WI38 (cell line): ENCODE results near the gene TCERG1L.

Experiments used
- H3K4me3 ChIP-seq: 2 replicates; pipeline ENCODE4 v1.5.1; 2011; ENCODE audit warnings: low read depth, mild to moderate bottlenecking, control low read depth, low read length
- TF ChIP-seq, protein P1 (sequence below): IDR thresholded peaks from 2 replicates; pipeline ENCODE4 v1.5.1; 2012; ENCODE audit warnings: low read depth, mild to moderate bottlenecking, control low read depth, low read length

The TCERG1L gene

GRCh38 chr10:131250454-131251145, 60.9 kb downstream of the TCERG1L start:
- no peak overlapping the region for H3K4me3 ChIP-seq

DNA sequence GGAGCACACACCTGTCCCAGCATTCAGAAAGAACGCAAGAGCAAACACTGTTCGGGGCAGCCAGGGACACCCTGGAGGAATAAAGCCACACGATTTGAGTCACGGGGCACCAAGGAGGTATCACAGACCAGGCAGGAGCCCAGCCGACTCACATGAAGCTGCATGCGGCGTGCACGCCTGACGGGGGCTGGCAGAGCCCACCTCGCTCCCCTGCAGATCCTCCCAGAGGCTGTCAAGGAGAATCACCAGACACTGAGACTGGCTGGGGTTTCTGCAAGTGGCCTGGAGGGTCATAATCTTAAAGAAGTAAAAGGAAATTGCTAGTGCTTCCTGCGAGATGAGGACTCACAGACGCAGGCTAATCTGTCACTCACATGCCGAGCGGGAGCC, 61.6 kb downstream of the TCERG1L start:
- TF ChIP-seq, protein P1, sequence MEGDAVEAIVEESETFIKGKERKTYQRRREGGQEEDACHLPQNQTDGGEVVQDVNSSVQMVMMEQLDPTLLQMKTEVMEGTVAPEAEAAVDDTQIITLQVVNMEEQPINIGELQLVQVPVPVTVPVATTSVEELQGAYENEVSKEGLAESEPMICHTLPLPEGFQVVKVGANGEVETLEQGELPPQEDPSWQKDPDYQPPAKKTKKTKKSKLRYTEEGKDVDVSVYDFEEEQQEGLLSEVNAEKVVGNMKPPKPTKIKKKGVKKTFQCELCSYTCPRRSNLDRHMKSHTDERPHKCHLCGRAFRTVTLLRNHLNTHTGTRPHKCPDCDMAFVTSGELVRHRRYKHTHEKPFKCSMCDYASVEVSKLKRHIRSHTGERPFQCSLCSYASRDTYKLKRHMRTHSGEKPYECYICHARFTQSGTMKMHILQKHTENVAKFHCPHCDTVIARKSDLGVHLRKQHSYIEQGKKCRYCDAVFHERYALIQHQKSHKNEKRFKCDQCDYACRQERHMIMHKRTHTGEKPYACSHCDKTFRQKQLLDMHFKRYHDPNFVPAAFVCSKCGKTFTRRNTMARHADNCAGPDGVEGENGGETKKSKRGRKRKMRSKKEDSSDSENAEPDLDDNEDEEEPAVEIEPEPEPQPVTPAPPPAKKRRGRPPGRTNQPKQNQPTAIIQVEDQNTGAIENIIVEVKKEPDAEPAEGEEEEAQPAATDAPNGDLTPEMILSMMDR: no peak

More at GRCh38 chr10:131250454-131251145, 60.9 kb downstream of the TCERG1L start:
- TF ChIP-seq, protein P1: no peak

GRCh38 chr10:131249238-131249954, 62.1 kb downstream of the TCERG1L start:
- TF ChIP-seq, protein P1: no peak
- no peak overlapping the region for H3K4me3 ChIP-seq

More for the DNA sequence above, 61.6 kb downstream of the TCERG1L start:
- H3K4me3 ChIP-seq: no peak overlapping the region

DNA sequence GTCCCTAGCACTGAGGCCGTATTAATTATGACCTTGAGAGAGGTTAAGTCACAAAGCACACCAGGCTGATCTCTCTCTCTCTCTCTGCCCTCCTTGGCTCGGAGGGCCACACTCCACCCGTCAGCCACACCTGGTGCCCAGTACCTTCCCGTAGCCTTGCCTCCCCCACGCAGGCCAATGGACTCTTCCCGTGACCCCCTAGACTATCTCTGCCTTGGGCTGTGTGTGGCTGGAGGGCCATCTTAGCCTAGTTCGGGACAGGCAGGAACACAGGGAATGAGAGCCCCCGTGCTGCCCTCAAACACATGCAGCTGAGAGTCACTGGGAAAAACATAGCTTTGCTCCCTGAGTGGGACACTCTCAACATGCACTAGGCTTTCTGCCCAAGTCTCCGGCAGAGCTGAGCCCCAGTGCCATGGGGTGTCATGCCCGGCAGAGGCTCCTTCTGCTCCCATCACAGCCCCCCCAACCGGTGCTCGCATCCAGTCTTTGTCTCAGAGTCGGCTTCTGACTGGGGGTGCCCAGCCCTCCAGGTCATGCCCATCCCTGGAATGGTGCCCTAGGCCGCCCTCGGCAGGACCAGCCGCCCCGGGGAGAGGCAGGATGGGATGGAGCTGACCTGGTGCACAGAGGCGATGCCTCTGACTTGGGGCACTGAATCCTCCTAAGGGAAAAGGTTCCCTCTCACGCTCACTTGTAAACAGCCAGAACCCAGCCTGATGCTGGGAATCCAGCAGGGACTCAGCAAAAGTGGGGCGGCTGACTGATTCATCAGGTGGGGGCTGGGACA, 63.0 kb downstream of the TCERG1L start:
- TF ChIP-seq, protein P1: no peak
- no peak overlapping the region for H3K4me3 ChIP-seq

DNA sequence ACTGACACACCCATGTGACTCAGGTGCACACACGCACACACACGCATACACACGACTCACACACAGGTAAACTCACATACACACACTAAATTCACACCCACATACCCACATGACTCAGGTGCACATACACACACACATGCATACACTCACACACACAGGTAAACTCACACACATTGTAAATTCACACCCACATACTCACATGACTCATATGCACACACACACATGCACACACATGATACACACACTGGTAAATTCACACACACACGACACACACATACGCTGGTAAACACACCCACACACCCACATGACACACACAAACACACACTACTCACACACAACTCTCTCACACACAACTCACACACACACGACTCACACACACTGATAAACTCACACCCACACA, 63.6 kb downstream of the TCERG1L start:
- TF ChIP-seq, protein P1: no peak
- H3K4me3 ChIP-seq: no peak overlapping the region

DNA sequence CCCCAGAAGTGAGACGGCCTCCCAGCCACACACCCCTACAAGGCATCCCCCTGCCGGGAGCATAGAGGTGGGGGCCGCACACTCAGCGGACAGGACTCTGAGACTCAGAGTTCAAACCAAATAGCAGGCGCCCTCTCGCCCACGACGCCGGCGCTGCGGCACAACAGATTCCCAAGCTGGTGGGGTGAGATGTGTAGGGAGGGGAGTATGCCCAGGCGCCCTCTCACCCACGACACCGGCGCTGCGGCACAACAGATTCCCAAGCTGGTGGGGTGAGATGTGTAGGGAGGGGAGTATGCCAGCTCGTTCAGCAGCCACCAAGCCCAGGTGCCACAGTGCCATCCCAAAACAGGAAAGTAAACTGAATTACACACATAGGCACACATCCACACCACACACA, 64.7 kb downstream of the TCERG1L start:
- TF ChIP-seq, protein P1: no peak
- no peak overlapping the region for H3K4me3 ChIP-seq
